ENCODE measurements around the gene ASB7. TPM values are rescaled to one million over a fixed set of nuclear protein-coding genes. Genes with fewer than 3 reads are reported as not detected.
A peak's percentile ranks its signal among the peaks of the same experiment; 100 is the strongest.

Gene ASB7
- total and polyA plus RNA-seq, 12 donors: 2.7 to 25.2 (median 11.1) TPM

- Histone ChIP-seq H3K9me3 (replicated peaks in 1 of 3) (no peaks in the 10 kb centered on the region), H3K4me1 (replicated peaks in 1 of 2) (no peaks in the 10 kb centered on the region), H3K27ac (no peak overlapping the region), H3K36me3 (replicated peaks in 1 of 2) (no peaks in the 10 kb centered on the region), H3K4me3 (no peak overlapping the region), H3K27me3 (no peaks in the 10 kb centered on the region)
- intact Hi-C loops (cut with DNase I): no loop called here
- TF ChIP-seq CTCF (IDR thresholded peaks at IDR 0.05): no peak
- DNase-seq: peak in 3 of 7 donors; percentile 8 to 28 (median 16)
- WGBS, 4 donors: 78 to 94% (median 83%) methylated on average over 2 of the region's 2 CpGs
These were observed 43.1 kb upstream of the ASB7 start for GRCh38 chr15:100559330-100559729.

- H3K36me3 ChIP-seq (replicated peaks in 1 of 2): no peaks in the 10 kb centered on the region
- intact Hi-C loops (cut with DNase I): no loop called here
- H3K27ac ChIP-seq: no peak overlapping the region
- H3K9me3 ChIP-seq (replicated peaks in 1 of 3): no peaks in the 10 kb centered on the region
- no peaks in the 10 kb centered on the region for H3K4me1 ChIP-seq (replicated peaks in 1 of 2)
- H3K4me3 ChIP-seq: no peak overlapping the region
- no peak for DNase-seq
- TF ChIP-seq POLR2A (IDR thresholded peaks at IDR 0.05) (no peak), CTCF (IDR thresholded peaks at IDR 0.05) (no peak)
- H3K27me3 ChIP-seq: no peaks in the 10 kb centered on the region
These were observed 42.1 kb upstream of the ASB7 start for GRCh38 chr15:100560323-100560722.

GRCh38 chr15:100565591-100565990 is 36.8 kb upstream of the ASB7 start:
- Histone ChIP-seq H3K4me1 (replicated peaks in 1 of 2) (no peaks in the 10 kb centered on the region), H3K27ac (no peak overlapping the region), H3K27me3 (no peaks in the 10 kb centered on the region), H3K36me3 (replicated peaks in 1 of 2) (peaks cover 0 to 7% of the 10 kb centered on the region in 2 donors), H3K4me3 (no peak overlapping the region), H3K9me3 (replicated peaks in 1 of 3) (no peaks in the 10 kb centered on the region)
- TF ChIP-seq CTCF (IDR thresholded peaks at IDR 0.05): no peak
- TF ChIP-seq POLR2A (IDR thresholded peaks at IDR 0.05): no peak
- intact Hi-C loops (cut with DNase I): no loop called here
- no peak for DNase-seq
- WGBS, 4 donors: 88 to 95% (median 89%) methylated on average over 3 of the region's 3 CpGs

GRCh38 chr15:100566850-100567628 is 35.4 kb upstream of the ASB7 start:
- intact Hi-C loops (cut with DNase I): no loop called here
- 94 to 97% (median 96%) methylated on average over 6 of the region's 6 CpGs for WGBS, 4 donors
- TF ChIP-seq CTCF (IDR thresholded peaks at IDR 0.05) (no peak), POLR2A (IDR thresholded peaks at IDR 0.05) (no peak)

More at GRCh38 chr15:100566850-100567628, 35.4 kb upstream of the ASB7 start:
- Histone ChIP-seq H3K4me3 (no peak overlapping the region), H3K9me3 (replicated peaks in 1 of 3) (no peaks in the 10 kb centered on the region), H3K4me1 (replicated peaks in 1 of 2) (no peaks in the 10 kb centered on the region), H3K27me3 (no peaks in the 10 kb centered on the region), H3K36me3 (replicated peaks in 1 of 2) (peaks cover 0 to 10% of the 10 kb centered on the region in 2 donors), H3K27ac (no peak overlapping the region)
- DNase-seq: no peak

Measured in adrenal gland (tissue), 12 donors.